Fibroblast of pulmonary artery (primary cell): Measurements from ENCODE around the gene IRS1.
"Not testable (repeated sequence)": the region's sequence is repeated elsewhere in the genome, so short reads cannot be mapped to it uniquely, and the experiment has no call there.

Source experiments
- DNase-seq: peaks from one replicate; pipeline ENCODE4 v3.0.0-alpha.2; 2010; ENCODE audit warnings: low read depth
- H3K4me3 ChIP-seq: replicated peaks from 2 replicates; pipeline ENCODE4 v1.5.1; 2011; ENCODE audit warnings: low read depth, mild to moderate bottlenecking, control low read depth, low read length, moderate library complexity
- CTCF ChIP-seq: IDR thresholded peaks from 2 replicates; pipeline ENCODE4 v1.5.1; 2011; ENCODE audit warnings: mild to moderate bottlenecking, control low read depth, low read length, inconsistent platforms; ENCODE audit errors: missing control alignments

IRS1 gene

GRCh38 chr2:226799211-226799975 is at the start of gene IRS1:
Gene IRS1 (minus strand): TSS chr2:226799820. CDS start chr2:226798738, 1,082 bp downstream.
- peak within 1 kb of the TSS; percentile 80 for H3K4me3 ChIP-seq
- peak; percentile 86 for DNase-seq
- TF ChIP-seq CTCF = no peak

GRCh38 chr2:226849349-226849748 is 49.7 kb upstream of the IRS1 start:
- no peak overlapping the region for H3K4me3 ChIP-seq
- TF ChIP-seq CTCF = no peak
- DNase-seq = no peak

- no peak for TF ChIP-seq CTCF
These were observed 47.9 kb upstream of the IRS1 start for GRCh38 chr2:226847511-226847910.

GRCh38 chr2:226847090-226847489 is 47.5 kb upstream of the IRS1 start:
- no peak for TF ChIP-seq CTCF
- H3K4me3 ChIP-seq = no peak overlapping the region
- DNase-seq = no peak

More at GRCh38 chr2:226847511-226847910, 47.9 kb upstream of the IRS1 start:
- no peak overlapping the region for H3K4me3 ChIP-seq
- DNase-seq = no peak

- DNase-seq = no peak
- no peak overlapping the region for H3K4me3 ChIP-seq
- no peak for TF ChIP-seq CTCF
These were observed 45.9 kb upstream of the IRS1 start for GRCh38 chr2:226845386-226846116.

- H3K4me3 ChIP-seq, DNase-seq: not testable (repeated sequence)
These were observed 43.4 kb upstream of the IRS1 start for GRCh38 chr2:226843001-226843400.

GRCh38 chr2:226839951-226840350 is 40.3 kb upstream of the IRS1 start:
- no peak overlapping the region for H3K4me3 ChIP-seq
- TF ChIP-seq CTCF = no peak
- DNase-seq = no peak
